HEK293T (cell line): ENCODE measurements around the gene TMEM229A.

Experiments used
- ARNT ChIP-seq: fragments of 450-650 bp; IDR thresholded peaks from 2 replicates; pipeline ENCODE4 v1.6.1; 2017; ENCODE audit warnings: mild to moderate bottlenecking
- BHLHE40 ChIP-seq: fragments of 450-650 bp; IDR thresholded peaks from 2 replicates; pipeline ENCODE4 v1.6.1; 2016; ENCODE audit warnings: mild to moderate bottlenecking, moderate library complexity, borderline replicate concordance
- CTBP1 ChIP-seq: fragments of 450-650 bp; IDR thresholded peaks from 2 replicates; pipeline ENCODE4 v1.6.1; 2016; ENCODE audit warnings: borderline replicate concordance
- FOXK2 ChIP-seq: fragments of 450-650 bp; IDR thresholded peaks from 2 replicates; pipeline ENCODE4 v1.6.1; 2016; ENCODE audit warnings: mild to moderate bottlenecking
- FOXM1 ChIP-seq: fragments of 450-650 bp; IDR thresholded peaks from 2 replicates; pipeline ENCODE4 v1.6.1; 2017; ENCODE audit warnings: mild to moderate bottlenecking, borderline replicate concordance
- HDGF ChIP-seq: fragments of 450-650 bp; IDR thresholded peaks from 2 replicates; pipeline ENCODE4 v1.6.1; 2017; ENCODE audit warnings: antibody characterized with exemption, borderline replicate concordance
- SP1 ChIP-seq: fragments of 450-650 bp; IDR thresholded peaks from 2 replicates; pipeline ENCODE4 v1.6.1; 2017
- SUZ12 ChIP-seq: fragments of 450-650 bp; IDR thresholded peaks from 2 replicates; pipeline ENCODE4 v1.6.1; 2016; ENCODE audit warnings: mild to moderate bottlenecking

- no peak for TF ChIP-seq BHLHE40
- no peak for TF ChIP-seq ARNT
- no peak for TF ChIP-seq HDGF
- TF ChIP-seq CTBP1: no peak
- no peak for TF ChIP-seq FOXK2
- no peak for TF ChIP-seq SP1
- no peak for TF ChIP-seq SUZ12
- no peak for TF ChIP-seq FOXM1
These were observed 25.6 kb upstream of the TMEM229A start for GRCh38 chr7:124058515-124058914.
